K562 (cell line): ENCODE data around the gene OPA1. TPM values are rescaled to one million over a fixed set of nuclear protein-coding genes. Genes with fewer than 3 reads are reported as not detected.

ENCODE experiments used
- ATAC-seq: fragments of 200-7000 bp; cut with Tn5 transposase; 3 replicates; pipeline ENCODE4 v1.9.1; 2020; ENCODE audit warnings: moderate library complexity
- BruUV-seq: library from RNA; stranded (reverse); fragments of 400-500 nt; replicated peaks from 2 replicates; lab custom pipeline; 2021; lab: Mats Ljungman, UMichigan
- CTCF ChIA-PET: fragments of 300-600 bp; formaldehyde crosslinking; extraction: SDS; loops from one replicate; lab custom pipeline; 2021; ENCODE audit warnings: low intra/inter-chr PET ratio; lab: Yijun Ruan, JAX
- POLR2A ChIA-PET: fragments of 300-600, 350-650 bp; sonication (Branson Sonifier 250); formaldehyde crosslinking; extraction: SDS; loops from one replicate; lab custom pipeline; 2021; ENCODE audit warnings: antibody characterized with exemption, inconsistent platforms; lab: Yijun Ruan, JAX
- DNase-seq, 4 experiments: peaks; one replicate each; pipeline versions ENCODE4 v3.0.0 to v3.0.0-alpha.2; 2011 to 2018; ENCODE audit warnings: low spot score in 3 of 4, mixed read lengths in 3 of 4; ENCODE audit errors: extremely low read depth in 1 of 4
- FAIRE-seq: peaks from 2 replicates; lab custom pipeline; 2011; peaks lifted over from hg19 to GRCh38; lab: Jason Lieb, UNC
- H2AFZ ChIP-seq: 2 replicates; pipeline ENCODE4 v1.6.0; 2011; ENCODE audit warnings: low read depth, low read length, control low read depth, inconsistent platforms
- H3K27ac ChIP-seq: fragments of 200-600 bp; 3 replicates; pipeline ENCODE4 v1.8.0; 2011; ENCODE audit warnings: low read depth, mild to moderate bottlenecking, control low read depth, inconsistent platforms, low read length, moderate library complexity, mixed read lengths; ENCODE audit errors: extremely low read depth
- H3K27me3 ChIP-seq, 2 experiments: fragments of 300-600 bp in 1 of 2; 2 replicates in 1 of 2; 3 replicates in 1 of 2; pipeline versions ENCODE4 v1.6.0 to v1.8.0; 2011; ENCODE audit warnings: inconsistent platforms in 2 of 2, low read length in 2 of 2, mild to moderate bottlenecking in 1 of 2, mixed read lengths in 1 of 2, moderate library complexity in 1 of 2; ENCODE audit not compliant: control insufficient read depth in 2 of 2, insufficient read depth in 2 of 2
- H3K36me3 ChIP-seq: fragments of 300-600 bp; 3 replicates; pipeline ENCODE4 v1.8.0; 2011; ENCODE audit warnings: mild to moderate bottlenecking, low read length, inconsistent platforms; ENCODE audit not compliant: control insufficient read depth, insufficient read depth
- H3K4me1 ChIP-seq, 2 experiments: fragments of 200-600 bp in 1 of 2; replicated peaks in 1 of 2; 2 replicates in 1 of 2; 3 replicates in 1 of 2; pipeline versions ENCODE4 v1.5.1 to v1.8.0; 2011; ENCODE audit warnings: inconsistent platforms in 2 of 2, low read length in 2 of 2, mild to moderate bottlenecking in 1 of 2, mixed read lengths in 1 of 2, moderate library complexity in 1 of 2; ENCODE audit not compliant: control insufficient read depth in 2 of 2, insufficient read depth in 2 of 2
- H3K4me2 ChIP-seq: 2 replicates; pipeline ENCODE4 v1.6.1; 2011; ENCODE audit warnings: low read length, control low read depth, inconsistent platforms, mixed read lengths; ENCODE audit not compliant: insufficient read depth
- H3K4me3 ChIP-seq: fragments of 200-600 bp; sonication (generic), shearing (Covaris generic); 2 replicates; pipeline ENCODE4 v1.5.1; 2016; ENCODE audit warnings: control low read depth, inconsistent platforms
- H3K79me2 ChIP-seq: fragments of 200-600 bp; 3 replicates; pipeline ENCODE4 v1.8.0; 2011; ENCODE audit warnings: low read length, inconsistent platforms; ENCODE audit not compliant: control insufficient read depth, insufficient read depth
- H3K9ac ChIP-seq, 2 experiments: 2 replicates each; pipeline versions ENCODE4 v1.6.0 to v1.6.1; 2011; ENCODE audit warnings: low read depth in 2 of 2, low read length in 2 of 2, control low read depth in 1 of 2, inconsistent platforms in 1 of 2, mild to moderate bottlenecking in 1 of 2, mixed read lengths in 1 of 2; ENCODE audit not compliant: insufficient read depth in 1 of 2
- H3K9me1 ChIP-seq: one replicate; pipeline ENCODE4 v1.6.0; 2011; ENCODE audit warnings: inconsistent platforms, mild to moderate bottlenecking, low read length, moderate library complexity; ENCODE audit not compliant: control insufficient read depth, insufficient read depth
- H3K9me3 ChIP-seq: replicated peaks from 2 replicates; pipeline ENCODE4 v1.5.1; 2011; ENCODE audit warnings: low read depth, low read length, inconsistent platforms; ENCODE audit not compliant: control insufficient read depth, insufficient read depth
- H4K20me1 ChIP-seq: replicated peaks from 2 replicates; pipeline ENCODE4 v1.6.1; 2011; ENCODE audit warnings: low read length, inconsistent platforms, mixed read lengths; ENCODE audit not compliant: control insufficient read depth, insufficient read depth
- DACH1 ChIP-seq: fragments of 450-650 bp; IDR thresholded peaks from 2 replicates; pipeline ENCODE4 v1.6.1; 2018; ENCODE audit not compliant: partially characterized antibody
- NR2F6 ChIP-seq: fragments of 450-650 bp; formaldehyde crosslinking; IDR thresholded peaks from 2 replicates; pipeline ENCODE4 v1.4.0; 2020; ENCODE audit warnings: mild to moderate bottlenecking
- TEAD1 ChIP-seq, 2 experiments: fragments of 450-650 bp in 1 of 2; sonication (generic) in 1 of 2; formaldehyde crosslinking; IDR thresholded peaks; 2 replicates each; pipeline versions ENCODE4 v1.4.0 to v1.8.0; 2020 to 2022; ENCODE audit warnings: mild to moderate bottlenecking in 2 of 2, missing genetic modification reagents in 1 of 2
- ZNF253 ChIP-seq: fragments of 250-450 bp; sonication (Bioruptor Pico); conservative IDR thresholded peaks from 2 replicates; pipeline ENCODE4 v1.6.1; 2021; ENCODE audit warnings: mild to moderate bottlenecking
- WGBS: fragments of 100-300 bp; shearing (Covaris generic); methylation state at CpG from one replicate; pipeline ENCODE4 v1.1.6; 2016; ENCODE audit warnings: low coverage, mixed read lengths; ENCODE audit not compliant: insufficient coverage; ENCODE audit errors: missing lambda C conversion rate; 5-methylcytosine and 5-hydroxymethylcytosine counted together
- in situ Hi-C: fragments of 300-500 bp; cut with MboI; formaldehyde crosslinking; loops from 4 replicates; pipeline ENCODE4 v1.15.0; 2018; ENCODE audit warnings: inconsistent platforms, mixed read lengths
- intact Hi-C: fragments of 100-400 bp; cut with micrococcal nuclease; formaldehyde crosslinking; loops from 2 replicates; pipeline ENCODE4 v1.14.2; 2022
- polyA plus RNA-seq, 8 experiments: library from polyadenylated mRNA; depleted of rRNA in 4 of 8; stranded (reverse) in 5 of 8; unstranded in 3 of 8; fragments of >200 nt; fragmentation: Nextera tagmentation in 2 of 8; fragmentation: Illumina TruSeq in 1 of 8; extraction: Ambion mirVana in 2 of 8; extraction: Trizol in 1 of 8; gene quantifications; 2 replicates each; pipeline versions ENCODE4 v1.2.1 to v1.2.3, GENCODE V29; 2011 to 2014; ENCODE audit warnings: inconsistent platforms in 1 of 8, missing spikeins in 1 of 8
- total RNA-seq, 7 experiments: library from RNA; depleted of rRNA in 6 of 7; stranded (reverse); fragments of >200 nt in 6 of 7; fragmentation: Illumina TruSeq in 2 of 7; extraction: Trizol in 2 of 7; gene quantifications; 2 replicates each; pipeline versions ENCODE4 v1.2.1 to v1.2.3, GENCODE V29; 2011 to 2021; ENCODE audit warnings: low replicate concordance in 1 of 7
- TF ChIP-seq, protein P1 (sequence below), 2 experiments: fragments of 450-650 bp; IDR thresholded peaks; 2 replicates each; pipeline ENCODE4 v1.6.1; 2018; ENCODE audit warnings: mild to moderate bottlenecking in 2 of 2, low read depth in 1 of 2; ENCODE audit not compliant: partially characterized antibody in 2 of 2
- TF ChIP-seq, protein P2 (sequence below): fragments of 200-800 bp; sonication (Bioruptor generic); IDR thresholded peaks from 2 replicates; pipeline ENCODE4 v1.6.1; 2017; ENCODE audit warnings: missing genetic modification characterization, missing compliant biosample characterization
- TF ChIP-seq, protein P3 (sequence below): sonication (generic); formaldehyde crosslinking; IDR thresholded peaks from 2 replicates; pipeline ENCODE4 v1.8.1; 2023; ENCODE audit warnings: missing genetic modification reagents, mild to moderate bottlenecking, borderline replicate concordance
- TF ChIP-seq, protein P4 (sequence below): IDR thresholded peaks from 2 replicates; pipeline ENCODE4 v1.6.1; 2014; ENCODE audit warnings: antibody characterized with exemption

Gene OPA1
- total and polyA plus RNA-seq, 9 of the 15 experiments (the other 6 are each of a cell fraction or from before 2014, with no cell fraction given) = 19.7 to 127 (median 94.7) TPM

DNA sequence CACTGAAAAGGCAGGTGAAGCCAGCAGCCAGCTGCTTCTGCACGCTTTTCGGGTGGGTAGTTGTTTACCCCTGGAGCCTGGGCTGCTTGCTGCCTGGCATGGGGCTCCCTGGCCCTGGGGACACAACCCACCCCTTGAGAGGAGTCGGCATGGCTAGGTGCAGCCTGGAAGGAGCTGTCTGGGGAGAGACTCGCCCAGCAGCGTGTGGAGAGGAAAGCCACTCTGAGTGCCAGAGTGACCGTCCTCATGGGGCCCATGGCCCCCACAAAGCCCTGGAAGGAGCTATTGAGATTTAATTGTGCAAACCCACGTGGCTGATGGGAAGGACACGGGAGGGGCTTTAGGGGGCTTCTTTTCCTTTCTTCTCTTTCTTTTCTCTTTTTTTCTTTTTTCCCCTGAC, 137.5 kb downstream of the OPA1 start (continued):
- TF ChIP-seq, protein P1, sequence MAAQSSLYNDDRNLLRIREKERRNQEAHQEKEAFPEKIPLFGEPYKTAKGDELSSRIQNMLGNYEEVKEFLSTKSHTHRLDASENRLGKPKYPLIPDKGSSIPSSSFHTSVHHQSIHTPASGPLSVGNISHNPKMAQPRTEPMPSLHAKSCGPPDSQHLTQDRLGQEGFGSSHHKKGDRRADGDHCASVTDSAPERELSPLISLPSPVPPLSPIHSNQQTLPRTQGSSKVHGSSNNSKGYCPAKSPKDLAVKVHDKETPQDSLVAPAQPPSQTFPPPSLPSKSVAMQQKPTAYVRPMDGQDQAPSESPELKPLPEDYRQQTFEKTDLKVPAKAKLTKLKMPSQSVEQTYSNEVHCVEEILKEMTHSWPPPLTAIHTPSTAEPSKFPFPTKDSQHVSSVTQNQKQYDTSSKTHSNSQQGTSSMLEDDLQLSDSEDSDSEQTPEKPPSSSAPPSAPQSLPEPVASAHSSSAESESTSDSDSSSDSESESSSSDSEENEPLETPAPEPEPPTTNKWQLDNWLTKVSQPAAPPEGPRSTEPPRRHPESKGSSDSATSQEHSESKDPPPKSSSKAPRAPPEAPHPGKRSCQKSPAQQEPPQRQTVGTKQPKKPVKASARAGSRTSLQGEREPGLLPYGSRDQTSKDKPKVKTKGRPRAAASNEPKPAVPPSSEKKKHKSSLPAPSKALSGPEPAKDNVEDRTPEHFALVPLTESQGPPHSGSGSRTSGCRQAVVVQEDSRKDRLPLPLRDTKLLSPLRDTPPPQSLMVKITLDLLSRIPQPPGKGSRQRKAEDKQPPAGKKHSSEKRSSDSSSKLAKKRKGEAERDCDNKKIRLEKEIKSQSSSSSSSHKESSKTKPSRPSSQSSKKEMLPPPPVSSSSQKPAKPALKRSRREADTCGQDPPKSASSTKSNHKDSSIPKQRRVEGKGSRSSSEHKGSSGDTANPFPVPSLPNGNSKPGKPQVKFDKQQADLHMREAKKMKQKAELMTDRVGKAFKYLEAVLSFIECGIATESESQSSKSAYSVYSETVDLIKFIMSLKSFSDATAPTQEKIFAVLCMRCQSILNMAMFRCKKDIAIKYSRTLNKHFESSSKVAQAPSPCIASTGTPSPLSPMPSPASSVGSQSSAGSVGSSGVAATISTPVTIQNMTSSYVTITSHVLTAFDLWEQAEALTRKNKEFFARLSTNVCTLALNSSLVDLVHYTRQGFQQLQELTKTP (IDR thresholded peaks at IDR 0.05; ENCODE audit: low read depth in 1 of 2, partially characterized antibody in 2 of 2) = no peak

DNA sequence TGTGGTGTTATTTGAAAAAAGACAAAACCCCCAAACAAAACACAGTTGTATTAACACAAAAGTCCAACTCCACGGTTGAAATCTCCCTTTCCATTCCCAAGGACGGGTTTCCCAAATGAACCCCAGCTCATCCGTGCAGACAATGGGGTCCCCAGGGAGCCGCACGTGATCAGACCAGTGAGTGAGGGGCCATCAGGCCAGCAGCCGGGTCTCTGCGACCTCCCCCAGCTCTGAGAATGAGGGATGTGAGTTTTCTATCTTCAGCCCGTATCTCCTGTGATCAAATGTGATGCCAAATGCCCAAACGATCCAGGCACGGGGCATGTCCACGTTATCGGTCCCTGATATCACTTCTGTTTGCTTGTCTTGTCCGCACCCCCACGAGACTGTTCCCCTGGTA, 138.0 kb downstream of the OPA1 start:
- H3K79me2 ChIP-seq = no peaks in the 10 kb centered on the region
- FAIRE-seq = no peak
- ChIA-PET CTCF (no interaction called here), POLR2A (interaction anchor here (0.8 to 1.2 kb wide), 3 partner anchors 9 to 598 kb away, joined by 3 to 4 read pairs (median 3); no protein-coding TSS in a partner anchor)
- no peak overlapping the region for H3K4me2 ChIP-seq
- intact Hi-C loops (no loop called here), in situ Hi-C loops (no loop called here)
- no peaks in the 10 kb centered on the region for H4K20me1 ChIP-seq
- no peak overlapping the region for H3K27ac ChIP-seq
- peaks cover 2 to 3% of the 10 kb centered on the region in 2 experiments; a peak in 2 of 5 replicates for H3K4me1 ChIP-seq
- peaks cover 0 to 11% of the 10 kb centered on the region in 2 experiments; a peak in 1 of 5 replicates for H3K27me3 ChIP-seq
- no peaks in the 10 kb centered on the region for H3K9me1 ChIP-seq
- H3K4me3 ChIP-seq = no peak overlapping the region
- H3K36me3 ChIP-seq = no peaks in the 10 kb centered on the region
- no peak for DNase-seq
- WGBS = 23% methylated on average over 14 of the region's 14 CpGs
- ATAC-seq = no peak
- H3K9ac ChIP-seq = no peak overlapping the region
- H2AFZ ChIP-seq = no peak overlapping the region
- no peaks in the 10 kb centered on the region for H3K9me3 ChIP-seq
- BruUV-seq = no TSS peak
- TF ChIP-seq ZNF253 (no peak), DACH1 (no peak), TEAD1 (CRISPR knock-in tag; IDR thresholded peaks at IDR 0.05) (no peak), NR2F6 (CRISPR knock-in tag) (no peak)
- TF ChIP-seq, protein P2, sequence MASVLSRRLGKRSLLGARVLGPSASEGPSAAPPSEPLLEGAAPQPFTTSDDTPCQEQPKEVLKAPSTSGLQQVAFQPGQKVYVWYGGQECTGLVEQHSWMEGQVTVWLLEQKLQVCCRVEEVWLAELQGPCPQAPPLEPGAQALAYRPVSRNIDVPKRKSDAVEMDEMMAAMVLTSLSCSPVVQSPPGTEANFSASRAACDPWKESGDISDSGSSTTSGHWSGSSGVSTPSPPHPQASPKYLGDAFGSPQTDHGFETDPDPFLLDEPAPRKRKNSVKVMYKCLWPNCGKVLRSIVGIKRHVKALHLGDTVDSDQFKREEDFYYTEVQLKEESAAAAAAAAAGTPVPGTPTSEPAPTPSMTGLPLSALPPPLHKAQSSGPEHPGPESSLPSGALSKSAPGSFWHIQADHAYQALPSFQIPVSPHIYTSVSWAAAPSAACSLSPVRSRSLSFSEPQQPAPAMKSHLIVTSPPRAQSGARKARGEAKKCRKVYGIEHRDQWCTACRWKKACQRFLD (CRISPR knock-in tag) = no peak
- TF ChIP-seq, protein P3, sequence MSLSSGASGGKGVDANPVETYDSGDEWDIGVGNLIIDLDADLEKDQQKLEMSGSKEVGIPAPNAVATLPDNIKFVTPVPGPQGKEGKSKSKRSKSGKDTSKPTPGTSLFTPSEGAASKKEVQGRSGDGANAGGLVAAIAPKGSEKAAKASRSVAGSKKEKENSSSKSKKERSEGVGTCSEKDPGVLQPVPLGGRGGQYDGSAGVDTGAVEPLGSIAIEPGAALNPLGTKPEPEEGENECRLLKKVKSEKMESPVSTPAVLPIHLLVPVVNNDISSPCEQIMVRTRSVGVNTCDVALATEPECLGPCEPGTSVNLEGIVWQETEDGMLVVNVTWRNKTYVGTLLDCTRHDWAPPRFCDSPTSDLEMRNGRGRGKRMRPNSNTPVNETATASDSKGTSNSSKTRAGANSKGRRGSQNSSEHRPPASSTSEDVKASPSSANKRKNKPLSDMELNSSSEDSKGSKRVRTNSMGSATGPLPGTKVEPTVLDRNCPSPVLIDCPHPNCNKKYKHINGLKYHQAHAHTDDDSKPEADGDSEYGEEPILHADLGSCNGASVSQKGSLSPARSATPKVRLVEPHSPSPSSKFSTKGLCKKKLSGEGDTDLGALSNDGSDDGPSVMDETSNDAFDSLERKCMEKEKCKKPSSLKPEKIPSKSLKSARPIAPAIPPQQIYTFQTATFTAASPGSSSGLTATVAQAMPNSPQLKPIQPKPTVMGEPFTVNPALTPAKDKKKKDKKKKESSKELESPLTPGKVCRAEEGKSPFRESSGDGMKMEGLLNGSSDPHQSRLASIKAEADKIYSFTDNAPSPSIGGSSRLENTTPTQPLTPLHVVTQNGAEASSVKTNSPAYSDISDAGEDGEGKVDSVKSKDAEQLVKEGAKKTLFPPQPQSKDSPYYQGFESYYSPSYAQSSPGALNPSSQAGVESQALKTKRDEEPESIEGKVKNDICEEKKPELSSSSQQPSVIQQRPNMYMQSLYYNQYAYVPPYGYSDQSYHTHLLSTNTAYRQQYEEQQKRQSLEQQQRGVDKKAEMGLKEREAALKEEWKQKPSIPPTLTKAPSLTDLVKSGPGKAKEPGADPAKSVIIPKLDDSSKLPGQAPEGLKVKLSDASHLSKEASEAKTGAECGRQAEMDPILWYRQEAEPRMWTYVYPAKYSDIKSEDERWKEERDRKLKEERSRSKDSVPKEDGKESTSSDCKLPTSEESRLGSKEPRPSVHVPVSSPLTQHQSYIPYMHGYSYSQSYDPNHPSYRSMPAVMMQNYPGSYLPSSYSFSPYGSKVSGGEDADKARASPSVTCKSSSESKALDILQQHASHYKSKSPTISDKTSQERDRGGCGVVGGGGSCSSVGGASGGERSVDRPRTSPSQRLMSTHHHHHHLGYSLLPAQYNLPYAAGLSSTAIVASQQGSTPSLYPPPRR (CRISPR knock-in tag) = no peak
- TF ChIP-seq, protein P4, sequence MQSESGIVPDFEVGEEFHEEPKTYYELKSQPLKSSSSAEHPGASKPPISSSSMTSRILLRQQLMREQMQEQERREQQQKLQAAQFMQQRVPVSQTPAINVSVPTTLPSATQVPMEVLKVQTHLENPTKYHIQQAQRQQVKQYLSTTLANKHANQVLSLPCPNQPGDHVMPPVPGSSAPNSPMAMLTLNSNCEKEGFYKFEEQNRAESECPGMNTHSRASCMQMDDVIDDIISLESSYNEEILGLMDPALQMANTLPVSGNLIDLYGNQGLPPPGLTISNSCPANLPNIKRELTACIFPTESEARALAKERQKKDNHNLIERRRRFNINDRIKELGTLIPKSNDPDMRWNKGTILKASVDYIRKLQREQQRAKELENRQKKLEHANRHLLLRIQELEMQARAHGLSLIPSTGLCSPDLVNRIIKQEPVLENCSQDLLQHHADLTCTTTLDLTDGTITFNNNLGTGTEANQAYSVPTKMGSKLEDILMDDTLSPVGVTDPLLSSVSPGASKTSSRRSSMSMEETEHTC = no peak
